ENCODE data around the gene PTPN21. TPM values are rescaled to one million over a fixed set of nuclear protein-coding genes. Genes with fewer than 3 reads are reported as not detected.

PTPN21 gene
- total RNA-seq, 2 experiments from 2014 or later = 0.16 to 0.25 TPM

- Mint-ChIP-seq H3K4me3 (no peak overlapping the region), H3K4me1 (no peaks in the 10 kb centered on the region), H3K9me3 (no peaks in the 10 kb centered on the region), H3K27me3 (peaks cover 24% of the 10 kb centered on the region), H3K36me3 (no peaks in the 10 kb centered on the region), H3K27ac (no peak overlapping the region)
- DNase-seq = no peak
Measured at GRCh38 chr14:88504602-88505001, 50.2 kb downstream of the PTPN21 start.

DNA sequence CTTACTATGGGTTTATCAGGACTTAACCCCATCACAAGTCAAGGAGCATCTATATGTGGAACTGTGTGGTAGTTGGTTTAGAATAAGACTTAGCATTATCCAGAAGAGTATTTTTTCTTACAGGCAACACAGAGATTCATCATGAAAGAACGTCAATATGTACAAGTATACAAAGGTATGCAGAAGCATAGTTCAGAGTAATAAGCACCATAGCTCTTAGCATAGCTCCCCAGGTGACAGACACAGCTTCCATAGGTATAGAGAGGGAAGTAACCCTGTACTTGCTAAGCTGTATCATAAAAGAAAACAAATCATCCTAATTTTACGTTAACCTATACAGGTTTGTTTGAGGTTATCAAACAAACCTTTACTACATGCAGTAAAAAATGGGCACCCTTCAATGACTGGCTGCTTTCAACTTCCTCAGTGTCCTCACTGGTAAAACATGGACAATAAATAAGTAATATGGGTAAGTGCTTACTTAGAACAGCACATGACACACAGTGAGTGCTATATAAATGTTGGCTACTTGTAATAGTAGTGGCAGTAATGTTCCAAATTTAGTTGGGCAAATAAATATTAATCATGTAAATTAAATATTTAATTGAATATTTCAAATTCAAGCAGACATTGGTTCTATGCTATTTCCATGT lies 50.9 kb downstream of the PTPN21 start:
- no peaks in the 10 kb centered on the region for H3K9me3 Mint-ChIP-seq
- peaks cover 17% of the 10 kb centered on the region for H3K27me3 Mint-ChIP-seq
- DNase-seq = no peak
- H3K4me3 Mint-ChIP-seq = no peak overlapping the region
- no peak overlapping the region for H3K27ac Mint-ChIP-seq
- no peaks in the 10 kb centered on the region for H3K36me3 Mint-ChIP-seq
- H3K4me1 Mint-ChIP-seq = no peaks in the 10 kb centered on the region

DNA sequence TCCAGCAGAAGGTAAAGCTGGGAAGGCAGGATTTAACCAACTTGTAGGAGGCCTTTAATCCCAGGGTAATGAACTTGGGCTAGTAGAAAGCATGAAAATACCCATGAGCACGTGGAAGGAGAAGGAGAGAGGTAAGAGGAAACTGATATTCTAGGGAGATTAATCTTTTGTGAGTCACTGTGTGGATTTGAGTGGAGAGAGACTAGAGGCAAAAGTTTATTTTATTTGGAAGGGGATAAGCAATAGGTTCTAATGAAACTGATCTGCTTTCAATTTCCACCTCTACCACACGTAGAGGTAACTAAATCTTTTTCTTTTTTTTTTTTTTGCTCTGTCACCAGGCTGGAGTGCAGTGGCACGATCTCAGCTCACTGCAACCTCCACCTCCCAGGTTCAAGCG lies 52.1 kb downstream of the PTPN21 start:
- H3K27me3 Mint-ChIP-seq = peaks cover 14% of the 10 kb centered on the region
- DNase-seq = no peak
- no peaks in the 10 kb centered on the region for H3K36me3 Mint-ChIP-seq
- no peaks in the 10 kb centered on the region for H3K9me3 Mint-ChIP-seq
- no peak overlapping the region for H3K27ac Mint-ChIP-seq
- H3K4me1 Mint-ChIP-seq = no peaks in the 10 kb centered on the region
- no peak overlapping the region for H3K4me3 Mint-ChIP-seq

DNA sequence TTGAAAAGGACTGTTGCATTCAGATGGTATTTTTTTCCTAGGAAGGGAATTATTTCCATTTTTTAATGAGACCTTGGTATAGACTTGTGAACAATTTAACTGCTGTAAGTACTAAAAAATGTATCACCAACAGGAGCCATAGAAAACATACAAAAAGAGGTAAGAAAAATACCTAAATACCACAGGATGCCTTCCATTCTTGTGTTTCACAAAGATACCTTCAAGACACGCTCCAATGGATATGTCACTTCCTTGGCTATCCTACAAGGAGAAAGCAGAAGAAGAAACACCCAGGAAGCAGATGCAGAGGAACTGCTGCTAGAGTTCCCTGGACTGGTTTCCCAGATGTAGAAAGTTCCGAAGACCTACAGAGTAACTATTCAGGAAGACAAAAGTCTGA lies 54.2 kb downstream of the PTPN21 start:
- Mint-ChIP-seq H3K36me3 (no peaks in the 10 kb centered on the region), H3K4me1 (no peaks in the 10 kb centered on the region), H3K9me3 (no peaks in the 10 kb centered on the region), H3K4me3 (no peak overlapping the region), H3K27me3 (peaks cover 7% of the 10 kb centered on the region), H3K27ac (no peak overlapping the region)
- DNase-seq = no peak

DNA sequence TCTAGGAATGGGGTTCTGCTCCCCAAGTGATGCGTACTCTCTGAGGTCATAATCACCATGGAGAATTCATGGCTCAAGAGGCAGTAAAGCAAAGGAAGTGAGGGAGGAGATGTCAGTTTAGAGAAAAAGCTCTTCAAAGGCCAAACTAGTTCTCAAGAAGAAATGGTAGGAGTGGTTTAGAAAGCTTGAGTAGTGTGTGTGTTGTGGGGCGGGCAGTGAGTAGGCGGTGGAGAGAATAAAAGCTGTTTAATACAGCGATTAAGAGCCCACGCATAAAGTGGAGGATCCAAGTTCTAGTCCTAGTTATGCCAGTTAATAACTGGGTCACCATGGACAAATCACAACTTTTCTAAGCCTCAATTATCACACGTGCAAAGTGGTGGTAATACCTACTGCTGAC lies 55.6 kb downstream of the PTPN21 start:
- Mint-ChIP-seq H3K36me3 (no peaks in the 10 kb centered on the region), H3K4me1 (no peaks in the 10 kb centered on the region), H3K27ac (no peak overlapping the region), H3K4me3 (no peak overlapping the region), H3K9me3 (no peaks in the 10 kb centered on the region), H3K27me3 (peaks cover 12% of the 10 kb centered on the region)
- no peak for DNase-seq

- no peaks in the 10 kb centered on the region for H3K9me3 Mint-ChIP-seq
Measured at GRCh38 chr14:88496414-88496813, 58.4 kb downstream of the PTPN21 start.

DNA sequence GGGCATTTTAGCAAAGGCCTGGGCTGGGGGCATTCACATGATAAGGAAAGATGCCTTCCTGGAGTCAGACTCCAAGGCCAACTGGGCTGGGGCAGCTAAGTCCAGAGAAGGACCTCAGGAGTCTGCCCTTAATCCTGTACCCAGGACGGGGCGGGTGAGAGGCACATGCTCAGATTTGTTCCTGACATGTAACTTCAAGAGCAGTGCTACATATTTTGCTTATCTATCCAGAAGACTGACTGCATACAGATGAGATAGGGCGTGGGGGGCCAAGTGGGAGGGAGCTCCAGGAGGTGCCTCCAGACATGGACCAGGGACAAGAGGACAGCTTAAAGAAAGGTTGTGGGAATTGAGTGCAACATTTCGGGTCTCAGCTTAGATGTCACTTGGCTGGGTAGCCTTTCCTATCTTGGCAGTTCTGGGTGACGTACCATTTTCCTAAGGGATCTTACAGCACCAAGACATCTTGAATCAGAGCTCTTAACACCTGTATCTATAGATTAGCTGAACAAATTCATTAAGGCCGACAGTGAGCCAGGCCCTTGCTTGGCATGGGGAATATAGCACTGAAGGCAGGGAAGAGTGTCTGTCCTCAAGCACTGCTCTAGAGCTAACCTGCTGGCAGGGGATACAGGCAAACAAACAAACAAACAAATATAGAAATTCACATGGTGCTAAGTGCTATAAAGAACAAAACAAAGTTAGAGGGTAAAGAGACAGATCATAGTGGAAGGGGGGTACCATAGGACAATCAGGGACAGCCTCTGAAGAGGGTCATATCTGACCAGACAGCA lies 61.2 kb downstream of the PTPN21 start:
- Mint-ChIP-seq H3K36me3 (no peaks in the 10 kb centered on the region), H3K4me1 (peaks cover 4% of the 10 kb centered on the region), H3K27me3 (peaks cover 7% of the 10 kb centered on the region), H3K4me3 (no peak overlapping the region), H3K27ac (no peak overlapping the region), H3K9me3 (no peaks in the 10 kb centered on the region)
- DNase-seq = no peak

More at GRCh38 chr14:88496414-88496813, 58.4 kb downstream of the PTPN21 start:
- no peak for DNase-seq
- Mint-ChIP-seq H3K4me1 (peaks cover 4% of the 10 kb centered on the region), H3K27ac (no peak overlapping the region), H3K27me3 (peaks cover 7% of the 10 kb centered on the region), H3K4me3 (no peak overlapping the region), H3K36me3 (no peaks in the 10 kb centered on the region)

- Mint-ChIP-seq H3K36me3 (no peaks in the 10 kb centered on the region), H3K27me3 (peaks cover 7% of the 10 kb centered on the region), H3K4me3 (no peak overlapping the region), H3K9me3 (no peaks in the 10 kb centered on the region), H3K27ac (no peak overlapping the region), H3K4me1 (peaks cover 4% of the 10 kb centered on the region)
- peak; percentile 49 for DNase-seq
Measured at GRCh38 chr14:88492272-88493089, 62.3 kb downstream of the PTPN21 start.

GRCh38 chr14:88490168-88490567 lies 64.6 kb downstream of the PTPN21 start:
- DNase-seq = no peak

DNA sequence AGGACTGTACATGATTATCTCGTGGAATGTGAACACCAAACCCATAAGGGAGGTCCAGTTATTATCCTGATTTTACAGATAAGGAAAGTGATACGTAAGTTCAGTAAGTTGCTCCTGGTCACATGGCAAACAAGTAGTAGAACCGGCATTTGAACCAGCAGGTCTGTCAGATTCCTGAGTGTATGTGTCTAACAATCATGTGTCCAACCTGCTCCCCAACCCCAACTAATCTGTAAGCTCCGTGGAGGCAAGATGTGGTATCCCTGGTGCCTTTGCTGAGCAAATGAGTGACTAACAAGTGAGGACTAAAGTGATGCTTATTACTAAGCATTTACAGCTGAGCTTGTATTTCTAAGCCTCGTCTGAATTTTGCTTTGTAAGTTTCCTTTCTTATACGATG lies 65.9 kb downstream of the PTPN21 start:
- Mint-ChIP-seq H3K27ac (no peak overlapping the region), H3K36me3 (no peaks in the 10 kb centered on the region), H3K27me3 (peaks cover 3% of the 10 kb centered on the region), H3K4me3 (no peak overlapping the region), H3K4me1 (peaks cover 4% of the 10 kb centered on the region), H3K9me3 (no peaks in the 10 kb centered on the region)
- DNase-seq = no peak

More at GRCh38 chr14:88490168-88490567, 64.6 kb downstream of the PTPN21 start:
- Mint-ChIP-seq H3K4me1 (peaks cover 4% of the 10 kb centered on the region), H3K27me3 (peaks cover 7% of the 10 kb centered on the region), H3K27ac (no peak overlapping the region), H3K4me3 (no peak overlapping the region), H3K36me3 (no peaks in the 10 kb centered on the region), H3K9me3 (no peaks in the 10 kb centered on the region)

- H3K9me3 Mint-ChIP-seq = no peaks in the 10 kb centered on the region
- no peak for DNase-seq
Measured at GRCh38 chr14:88488081-88488480, 66.7 kb downstream of the PTPN21 start.

GRCh38 chr14:88482524-88482923 lies 72.3 kb downstream of the PTPN21 start:
- no peak overlapping the region for H3K4me3 Mint-ChIP-seq
- no peaks in the 10 kb centered on the region for H3K9me3 Mint-ChIP-seq
- DNase-seq = no peak
- no peaks in the 10 kb centered on the region for H3K36me3 Mint-ChIP-seq
- H3K27ac Mint-ChIP-seq = no peak overlapping the region
- no peaks in the 10 kb centered on the region for H3K4me1 Mint-ChIP-seq
- H3K27me3 Mint-ChIP-seq = peaks cover 11% of the 10 kb centered on the region

More at GRCh38 chr14:88488081-88488480, 66.7 kb downstream of the PTPN21 start:
- peaks cover 9% of the 10 kb centered on the region for H3K27me3 Mint-ChIP-seq
- H3K4me1 Mint-ChIP-seq = peaks cover 4% of the 10 kb centered on the region
- H3K27ac Mint-ChIP-seq = no peak overlapping the region
- H3K4me3 Mint-ChIP-seq = no peak overlapping the region
- H3K36me3 Mint-ChIP-seq = no peaks in the 10 kb centered on the region

- Mint-ChIP-seq H3K27ac (no peak overlapping the region), H3K36me3 (no peaks in the 10 kb centered on the region), H3K9me3 (no peaks in the 10 kb centered on the region), H3K4me3 (no peak overlapping the region), H3K4me1 (no peaks in the 10 kb centered on the region), H3K27me3 (peaks cover 11% of the 10 kb centered on the region)
- no peak for DNase-seq
Measured at GRCh38 chr14:88481794-88482193, 73.0 kb downstream of the PTPN21 start.

- no peak overlapping the region for H3K4me3 Mint-ChIP-seq
- no peaks in the 10 kb centered on the region for H3K36me3 Mint-ChIP-seq
- H3K27me3 Mint-ChIP-seq = peaks cover 11% of the 10 kb centered on the region
- no peaks in the 10 kb centered on the region for H3K9me3 Mint-ChIP-seq
- no peaks in the 10 kb centered on the region for H3K4me1 Mint-ChIP-seq
- H3K27ac Mint-ChIP-seq = no peak overlapping the region
- no peak for DNase-seq
Measured at GRCh38 chr14:88481059-88481458, 73.7 kb downstream of the PTPN21 start.

DNA sequence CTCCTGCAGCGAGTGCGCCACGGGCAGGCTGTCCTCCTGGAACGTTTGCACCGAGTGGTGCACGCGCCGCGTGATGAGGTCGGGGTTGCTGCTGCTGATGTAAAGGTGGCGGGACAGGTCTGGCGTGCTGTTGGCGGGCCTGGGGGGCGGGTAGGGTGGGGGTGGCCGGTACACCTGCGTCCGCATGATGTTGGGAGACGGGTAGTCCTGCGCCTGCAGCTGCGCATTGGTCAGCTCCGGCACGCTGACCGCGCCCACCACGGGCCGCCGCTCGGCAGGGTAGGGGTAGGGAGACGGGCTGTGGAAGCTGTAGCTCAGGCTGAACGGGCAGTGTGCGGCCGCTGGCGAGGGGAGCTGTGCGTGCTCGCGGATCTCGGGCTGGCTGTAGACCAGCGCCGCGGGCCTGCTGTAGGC lies 75.2 kb downstream of the PTPN21 start:
- no peaks in the 10 kb centered on the region for H3K36me3 Mint-ChIP-seq
- no peaks in the 10 kb centered on the region for H3K9me3 Mint-ChIP-seq
- H3K27me3 Mint-ChIP-seq = peaks cover 11% of the 10 kb centered on the region
- DNase-seq = no peak
- H3K27ac Mint-ChIP-seq = no peak overlapping the region
- H3K4me1 Mint-ChIP-seq = no peaks in the 10 kb centered on the region
- no peak overlapping the region for H3K4me3 Mint-ChIP-seq
